ENCODE measurements around the gene IGFBP4. TPM values are rescaled to one million over a fixed set of nuclear protein-coding genes. Genes with fewer than 3 reads are reported as not detected.

IGFBP4 gene
- total and polyA plus RNA-seq, 2 of the 13 experiments (the other 11 are each of a cell fraction or from before 2014, with no cell fraction given): 4.1 to 49.0 TPM

- TF ChIP-seq ZNF282 (IDR thresholded peaks at IDR 0.05; ENCODE audit: partially characterized antibody): no peak
- TF ChIP-seq ZNF563 (CRISPR knock-in tag; IDR thresholded peaks at IDR 0.05): peak; percentile 77; the same call in 1 of the 2 replicates
- TF ChIP-seq YY1 (IDR thresholded peaks at IDR 0.05; ENCODE audit: insufficient read depth, insufficient replicate concordance, low read depth, low read length): peak; percentile 74
- TF ChIP-seq REL (CRISPR knock-in tag; conservative IDR thresholded peaks at IDR 0.05): peak; percentile 95
- TF ChIP-seq STAG1 (CRISPR knock-in tag; IDR thresholded peaks at IDR 0.05): peak; percentile 74
- peak; percentile 98 for TF ChIP-seq ETS1 (CRISPR knock-in tag; IDR thresholded peaks at IDR 0.05)
- TF ChIP-seq ZNF343 (CRISPR knock-in tag; IDR thresholded peaks at IDR 0.05): 0 out of 2 replicates have a peak, but pooled peaks have one; percentile 49
- TF ChIP-seq GPBP1L1 (CRISPR knock-in tag; IDR thresholded peaks at IDR 0.05): no peak
- no peak; the same call in none of the 2 replicates for TF ChIP-seq CERS6 (CRISPR knock-in tag; IDR thresholded peaks at IDR 0.05)
- TF ChIP-seq ZNF383 (CRISPR knock-in tag; IDR thresholded peaks at IDR 0.05; ENCODE audit: borderline replicate concordance): no peak
- no peak for TF ChIP-seq SMARCE1 (IDR thresholded peaks at IDR 0.05; ENCODE audit: borderline replicate concordance)
- no peak for TF ChIP-seq MATR3 (CRISPR knock-in tag; IDR thresholded peaks at IDR 0.05)
- peak; percentile 97 for TF ChIP-seq MAX (IDR thresholded peaks at IDR 0.05)
- TF ChIP-seq FOXA1 (IDR thresholded peaks at IDR 0.05): no peak
- TF ChIP-seq FOXA1 (CRISPR knock-in tag; IDR thresholded peaks at IDR 0.05): no peak
- TF ChIP-seq ZNF207 (IDR thresholded peaks at IDR 0.05; ENCODE audit: borderline replicate concordance): no peak
- TF ChIP-seq KDM5A (IDR thresholded peaks at IDR 0.05; ENCODE audit: borderline replicate concordance, low read length): no peak
- no peak for TF ChIP-seq JUN (CRISPR knock-in tag; IDR thresholded peaks at IDR 0.05)
- TF ChIP-seq NAIF1 (CRISPR knock-in tag; IDR thresholded peaks at IDR 0.05; ENCODE audit: borderline replicate concordance): no peak; the same call in 1 of the 2 replicates
- TF ChIP-seq YEATS2 (CRISPR knock-in tag; IDR thresholded peaks at IDR 0.05; ENCODE audit: borderline replicate concordance): 0 out of 2 replicates have a peak, but pooled peaks have one; percentile 36
- peak; percentile 30; the same call in 1 of the 2 replicates for TF ChIP-seq PPARG (CRISPR knock-in tag; conservative IDR thresholded peaks at IDR 0.05)
- no peak for TF ChIP-seq ZXDC (CRISPR knock-in tag; IDR thresholded peaks at IDR 0.05)
- TF ChIP-seq ZNF501 (CRISPR knock-in tag; IDR thresholded peaks at IDR 0.05): no peak
- TF ChIP-seq ZNF337 (CRISPR knock-in tag; IDR thresholded peaks at IDR 0.05; ENCODE audit: borderline replicate concordance, low read depth): no peak
- peak; percentile 40; the same call in 1 of the 2 replicates for TF ChIP-seq NFKBIZ (CRISPR knock-in tag; IDR thresholded peaks at IDR 0.05)
Observed at GRCh38 chr17:40443196-40443987, at the start of gene IGFBP4 (continued).

All from HepG2 (cell line).